GM12801 (cell line): ENCODE measurements around the gene BCL2L2.

Source experiments
- CTCF ChIP-seq: IDR thresholded peaks from one replicate; pipeline ENCODE4 v1.5.1; 2011; ENCODE audit warnings: control low read depth; ENCODE audit not compliant: insufficient read length; ENCODE audit errors: extremely low read depth

Gene BCL2L2

DNA sequence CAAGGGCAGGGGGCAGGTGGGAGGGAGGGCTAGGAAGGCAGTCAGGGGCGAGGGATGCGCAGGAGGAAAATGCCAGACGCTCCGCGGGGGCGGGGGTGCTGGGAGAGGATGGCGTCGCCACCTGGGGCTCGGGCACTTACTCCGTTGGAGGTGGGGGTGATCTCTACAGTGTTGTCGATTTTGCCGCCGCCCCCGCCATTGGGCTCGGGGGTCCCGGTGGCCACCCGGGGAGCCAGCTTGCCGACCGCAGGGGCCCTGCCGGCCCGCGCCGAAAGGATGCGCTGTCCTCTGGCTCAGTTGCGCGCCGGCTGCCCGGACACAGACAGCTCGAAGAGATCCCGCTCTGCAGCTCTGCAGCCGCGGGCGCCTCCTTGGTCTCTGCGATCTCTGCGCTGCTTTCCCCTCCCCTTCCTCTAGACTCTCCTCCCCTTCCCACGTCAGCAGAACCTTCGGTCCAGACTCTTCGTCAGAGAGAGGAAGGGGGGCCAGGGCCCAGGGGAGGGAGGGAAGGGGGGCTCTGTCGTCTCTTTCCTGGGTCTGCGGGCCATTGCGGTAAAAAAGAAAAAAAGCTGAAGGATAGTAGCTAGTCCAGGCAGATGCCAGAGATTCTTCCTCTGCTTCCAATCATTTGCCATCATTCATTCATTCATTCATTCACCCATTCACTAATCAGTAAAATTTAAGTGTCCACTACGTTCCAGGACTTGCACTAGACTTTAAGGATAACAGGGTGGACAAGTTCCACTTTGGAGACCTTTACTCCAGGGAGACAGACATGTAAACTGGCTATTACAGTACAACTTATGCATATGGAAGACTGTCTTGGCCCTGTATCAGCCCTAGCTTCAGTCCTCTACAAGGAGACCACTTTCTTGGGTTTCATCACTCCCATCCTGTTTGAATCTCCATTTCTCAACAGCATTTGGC is 46.1 kb downstream of the BCL2L2 start, which contains the start of gene SLC22A17:
SLC22A17 (minus strand) TSS at position 382 of the 927 bp plus-strand sequence.
- TF ChIP-seq CTCF = no peak

DNA sequence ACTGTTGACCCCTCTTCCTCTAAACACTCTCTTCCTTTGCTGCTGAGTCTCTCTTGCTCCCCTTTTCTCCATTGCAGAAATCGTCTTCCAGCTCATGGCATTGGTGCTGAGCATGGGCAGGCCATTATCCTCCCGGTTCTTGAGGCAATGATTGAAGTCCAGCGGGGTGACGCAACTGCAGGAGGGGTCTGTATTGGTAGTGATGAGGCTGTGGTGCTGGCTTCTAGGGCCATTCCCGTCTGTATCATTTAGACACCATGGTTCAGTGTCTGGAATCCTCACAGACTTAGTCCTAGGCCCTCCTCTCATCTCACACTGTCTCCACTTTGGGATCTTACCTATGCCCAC is 46.8 kb downstream of the BCL2L2 start:
- TF ChIP-seq CTCF = no peak

DNA sequence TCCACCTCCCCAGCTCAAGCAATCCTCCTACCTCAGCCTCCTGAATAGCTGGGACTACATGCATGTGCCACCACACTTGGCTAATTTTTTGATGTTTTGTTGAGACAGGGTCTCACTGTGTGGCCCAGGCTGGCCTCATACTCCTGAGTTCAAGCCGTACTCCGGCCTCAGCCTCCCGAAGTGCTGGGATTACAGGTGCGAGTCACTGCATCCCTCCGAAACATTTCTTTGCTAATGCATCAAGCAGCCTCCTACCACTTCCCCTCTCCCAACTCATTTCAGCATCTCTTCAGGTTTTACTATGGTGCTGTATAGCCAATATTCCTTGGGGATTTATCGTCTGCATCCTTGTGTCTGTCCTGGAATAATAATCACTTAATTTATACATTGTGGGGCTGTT is 48.4 kb downstream of the BCL2L2 start:
- TF ChIP-seq CTCF = no peak

GRCh38 chr14:23355871-23356435 is 49.3 kb downstream of the BCL2L2 start:
- no peak for TF ChIP-seq CTCF

GRCh38 chr14:23356662-23357061 is 50.0 kb downstream of the BCL2L2 start:
- no peak for TF ChIP-seq CTCF

DNA sequence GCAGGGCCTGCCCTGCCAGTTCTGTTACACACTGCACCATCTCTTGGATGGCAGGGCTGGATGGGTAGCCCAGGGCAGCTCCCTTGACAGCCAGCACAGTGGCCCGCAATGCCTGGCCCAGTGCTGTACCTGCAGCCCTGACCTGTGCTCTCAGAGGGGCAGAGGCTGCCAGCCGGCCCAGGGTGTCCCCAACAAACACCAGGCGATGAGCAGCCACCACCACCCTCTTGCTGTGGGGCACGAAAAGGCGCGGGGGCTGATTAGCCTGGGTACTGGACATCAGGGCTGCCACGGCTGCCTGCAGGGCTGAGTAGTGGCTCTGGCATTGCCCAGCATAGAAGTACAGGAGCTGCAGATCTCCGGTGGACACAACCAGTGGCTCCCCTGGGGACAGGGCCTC is 50.6 kb downstream of the BCL2L2 start:
- TF ChIP-seq CTCF = no peak

- no peak for TF ChIP-seq CTCF
Observed at GRCh38 chr14:23358042-23358441, 51.4 kb downstream of the BCL2L2 start.
